Liver (tissue), 9 donors: ENCODE measurements around the gene TCTN1. TPM values are rescaled to one million over a fixed set of nuclear protein-coding genes. Genes with fewer than 3 reads are reported as not detected.

Source experiments
- DNase-seq: peaks from one replicate; pipeline ENCODE4 v3.0.0-alpha.2; 2017; ENCODE audit warnings: low spot score
- H3K27ac ChIP-seq, 2 donors: one replicate each; pipeline ENCODE4 v1.7.0; 2013; ENCODE audit warnings: inconsistent platforms in 2 of 2, low read length in 2 of 2, control low read depth in 1 of 2, low read depth in 1 of 2, mild to moderate bottlenecking in 1 of 2
- H3K27me3 ChIP-seq, 4 donors: one replicate each; pipeline versions ENCODE4 v1.6.1 to v1.7.0; 2013; ENCODE audit warnings: low read length in 3 of 4, inconsistent platforms in 1 of 4, mild to moderate bottlenecking in 1 of 4, moderate library complexity in 1 of 4; ENCODE audit not compliant: control insufficient read depth in 4 of 4, insufficient read depth in 4 of 4
- H3K36me3 ChIP-seq, 4 donors: one replicate each; pipeline versions ENCODE4 v1.6.1 to v1.7.0; 2013; ENCODE audit warnings: low read length in 3 of 4, mild to moderate bottlenecking in 3 of 4, low read depth in 1 of 4, moderate library complexity in 1 of 4; ENCODE audit not compliant: control insufficient read depth in 4 of 4, insufficient read depth in 3 of 4
- H3K4me1 ChIP-seq, 4 donors: one replicate each; pipeline versions ENCODE4 v1.6.1 to v1.7.0; 2013; ENCODE audit warnings: low read length in 3 of 4, mild to moderate bottlenecking in 3 of 4, moderate library complexity in 1 of 4; ENCODE audit not compliant: control insufficient read depth in 4 of 4, insufficient read depth in 4 of 4
- H3K4me3 ChIP-seq, 3 donors: one replicate each; pipeline versions ENCODE4 v1.6.1 to v1.7.0; 2013; ENCODE audit warnings: low read length in 3 of 3, control low read depth in 1 of 3, low read depth in 1 of 3, mild to moderate bottlenecking in 1 of 3
- H3K9ac ChIP-seq, 2 donors: one replicate each; pipeline ENCODE4 v1.7.0; 2013; ENCODE audit warnings: low read length in 2 of 2, mild to moderate bottlenecking in 2 of 2, moderate library complexity in 2 of 2, control low read depth in 1 of 2, low read depth in 1 of 2
- H3K9me3 ChIP-seq, 4 donors: one replicate each; pipeline versions ENCODE4 v1.6.1 to v1.7.0; 2013; ENCODE audit warnings: low read length in 3 of 4; ENCODE audit not compliant: control insufficient read depth in 4 of 4
- CTCF ChIP-seq: fragments of 150-350 bp; IDR thresholded peaks from 2 replicates; pipeline ENCODE4 v1.5.1; 2017; ENCODE audit warnings: improper control_type of control experiment, low read depth, low read length; ENCODE audit not compliant: missing input control
- EGR1 ChIP-seq, 2 donors: IDR thresholded peaks; 2 replicates each; pipeline ENCODE4 v1.6.1; 2016 to 2018; ENCODE audit warnings: antibody characterized with exemption in 2 of 2, low read depth in 2 of 2
- FOXA1 ChIP-seq: IDR thresholded peaks from 2 replicates; pipeline ENCODE4 v1.6.1; 2016; ENCODE audit warnings: antibody characterized with exemption
- HNF4A ChIP-seq, 2 donors: conservative IDR thresholded peaks; 2 replicates each; pipeline ENCODE4 v1.6.1; 2016; ENCODE audit warnings: antibody characterized with exemption in 2 of 2, mild to moderate bottlenecking in 2 of 2
- MAX ChIP-seq: IDR thresholded peaks from 2 replicates; pipeline ENCODE4 v1.6.1; 2016; ENCODE audit warnings: antibody characterized with exemption
- NR2F2 ChIP-seq: IDR thresholded peaks from 2 replicates; pipeline ENCODE4 v1.6.1; 2016; ENCODE audit warnings: antibody characterized with exemption
- RAD21 ChIP-seq, 2 donors: IDR thresholded peaks; 2 replicates each; pipeline ENCODE4 v1.6.1; 2016; ENCODE audit warnings: antibody characterized with exemption in 2 of 2, mild to moderate bottlenecking in 2 of 2
- ZBTB33 ChIP-seq: IDR thresholded peaks from 2 replicates; pipeline ENCODE4 v1.6.1; 2016; ENCODE audit warnings: antibody characterized with exemption
- WGBS: extraction: QIAGEN DNeasy Blood & Tissue Kit; methylation state at CpG from one replicate; pipeline ENCODE4 v1.1.7; 2013; 5-methylcytosine and 5-hydroxymethylcytosine counted together
- polyA plus RNA-seq, 2 donors: library from polyadenylated mRNA; stranded (reverse) in 1 of 2; unstranded in 1 of 2; fragments of 200-250 nt in 1 of 2; fragments of >200 nt in 1 of 2; fragmentation: Nextera tagmentation in 1 of 2; extraction: Ambion mirVana in 1 of 2; gene quantifications; one replicate each; pipeline versions ENCODE4 v1.2.1 to v1.2.3, GENCODE V29; 2013 to 2015
- total RNA-seq, 2 donors: library from RNA; depleted of rRNA; stranded (reverse); fragments of >200 nt; gene quantifications; one replicate each; pipeline ENCODE4 v1.2.3, GENCODE V29; 2014
- TF ChIP-seq, protein P1 (sequence below): IDR thresholded peaks from 2 replicates; pipeline ENCODE4 v1.6.1; 2016; ENCODE audit warnings: antibody characterized with exemption, mild to moderate bottlenecking
- donor health status: healthy.
- donor health status: healthy.
- donor health status: healthy.
- donor health status: healthy.
- donor health status: healthy.

Gene TCTN1
- total and polyA plus RNA-seq, 4 donors: 6.0 to 12.0 (median 10.9) TPM

DNA sequence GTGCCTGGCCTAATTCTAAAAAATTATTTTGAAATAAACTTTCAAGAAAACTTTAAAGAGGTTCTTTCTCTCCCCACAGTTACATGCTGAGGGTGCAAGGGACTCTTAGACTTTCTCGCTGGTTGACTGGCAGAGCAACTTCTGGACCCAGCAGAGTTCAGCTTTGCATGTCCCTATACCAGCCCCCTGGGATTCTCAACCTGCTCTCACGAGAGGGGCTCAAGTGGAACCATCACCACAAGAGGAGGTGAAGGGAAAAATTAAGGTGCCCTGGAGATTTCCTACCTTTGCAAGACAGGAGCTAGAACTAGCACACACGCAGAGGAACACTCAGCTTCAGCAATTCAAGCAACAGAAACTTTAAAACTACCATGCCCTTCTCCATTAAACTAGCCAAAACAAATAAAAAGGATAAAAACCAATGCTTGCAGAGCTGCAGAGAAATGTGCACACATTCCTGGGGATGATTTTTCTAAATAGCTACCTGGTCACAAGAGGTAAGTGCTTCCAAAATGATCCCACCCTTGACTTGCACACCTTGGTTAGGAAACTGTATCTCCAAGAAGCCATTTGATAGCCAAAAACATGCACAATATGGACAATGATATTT lies 72.5 kb downstream of the TCTN1 start:
- no peak for TF ChIP-seq FOXA1
- no peak for TF ChIP-seq NR2F2
- no peak for TF ChIP-seq ZBTB33
- TF ChIP-seq RAD21 (IDR thresholded peaks at IDR 0.05): no peak
- TF ChIP-seq, protein P1, sequence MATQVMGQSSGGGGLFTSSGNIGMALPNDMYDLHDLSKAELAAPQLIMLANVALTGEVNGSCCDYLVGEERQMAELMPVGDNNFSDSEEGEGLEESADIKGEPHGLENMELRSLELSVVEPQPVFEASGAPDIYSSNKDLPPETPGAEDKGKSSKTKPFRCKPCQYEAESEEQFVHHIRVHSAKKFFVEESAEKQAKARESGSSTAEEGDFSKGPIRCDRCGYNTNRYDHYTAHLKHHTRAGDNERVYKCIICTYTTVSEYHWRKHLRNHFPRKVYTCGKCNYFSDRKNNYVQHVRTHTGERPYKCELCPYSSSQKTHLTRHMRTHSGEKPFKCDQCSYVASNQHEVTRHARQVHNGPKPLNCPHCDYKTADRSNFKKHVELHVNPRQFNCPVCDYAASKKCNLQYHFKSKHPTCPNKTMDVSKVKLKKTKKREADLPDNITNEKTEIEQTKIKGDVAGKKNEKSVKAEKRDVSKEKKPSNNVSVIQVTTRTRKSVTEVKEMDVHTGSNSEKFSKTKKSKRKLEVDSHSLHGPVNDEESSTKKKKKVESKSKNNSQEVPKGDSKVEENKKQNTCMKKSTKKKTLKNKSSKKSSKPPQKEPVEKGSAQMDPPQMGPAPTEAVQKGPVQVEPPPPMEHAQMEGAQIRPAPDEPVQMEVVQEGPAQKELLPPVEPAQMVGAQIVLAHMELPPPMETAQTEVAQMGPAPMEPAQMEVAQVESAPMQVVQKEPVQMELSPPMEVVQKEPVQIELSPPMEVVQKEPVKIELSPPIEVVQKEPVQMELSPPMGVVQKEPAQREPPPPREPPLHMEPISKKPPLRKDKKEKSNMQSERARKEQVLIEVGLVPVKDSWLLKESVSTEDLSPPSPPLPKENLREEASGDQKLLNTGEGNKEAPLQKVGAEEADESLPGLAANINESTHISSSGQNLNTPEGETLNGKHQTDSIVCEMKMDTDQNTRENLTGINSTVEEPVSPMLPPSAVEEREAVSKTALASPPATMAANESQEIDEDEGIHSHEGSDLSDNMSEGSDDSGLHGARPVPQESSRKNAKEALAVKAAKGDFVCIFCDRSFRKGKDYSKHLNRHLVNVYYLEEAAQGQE: no peak
- Histone ChIP-seq H3K9me3 (peaks cover 0 to 3% (median 0%) of the 10 kb centered on the region in 4 donors), H3K27ac (no peak overlapping the region), H3K27me3 (peaks cover 0 to 3% (median 1%) of the 10 kb centered on the region in 4 donors), H3K9ac (no peak overlapping the region), H3K4me3 (no peak overlapping the region), H3K36me3 (no peaks in the 10 kb centered on the region), H3K4me1 (peaks cover 5 to 12% (median 7%) of the 10 kb centered on the region in 4 donors)
- DNase-seq: no peak
- WGBS: 92% methylated on average over 3 of the region's 3 CpGs

GRCh38 chr12:110687396-110688169 lies 73.7 kb downstream of the TCTN1 start:
- no peak for DNase-seq
- Histone ChIP-seq H3K36me3 (no peaks in the 10 kb centered on the region), H3K4me3 (no peak overlapping the region), H3K27ac (no peak overlapping the region), H3K27me3 (peaks cover 0 to 3% (median 1%) of the 10 kb centered on the region in 4 donors), H3K4me1 (peaks cover 5 to 12% (median 7%) of the 10 kb centered on the region in 4 donors), H3K9me3 (peaks cover 0 to 3% (median 0%) of the 10 kb centered on the region in 4 donors), H3K9ac (no peak overlapping the region)
- no peak for TF ChIP-seq MAX
- TF ChIP-seq RAD21 (IDR thresholded peaks at IDR 0.05): no peak
- TF ChIP-seq FOXA1: no peak
- TF ChIP-seq CTCF: no peak
- TF ChIP-seq EGR1 (IDR thresholded peaks at IDR 0.05; ENCODE audit: low read depth in 2 of 2): no peak
- TF ChIP-seq HNF4A (conservative IDR thresholded peaks at IDR 0.05): no peak
- TF ChIP-seq, protein P1: no peak
- WGBS: 93% methylated on average over 15 of the region's 15 CpGs
